Measurements from ENCODE around the gene ARG2. TPM values are rescaled to one million over a fixed set of nuclear protein-coding genes. Genes with fewer than 3 reads are reported as not detected.

The ARG2 gene
- total RNA-seq, 1 experiment from 2014 or later: 35.2 TPM

DNA sequence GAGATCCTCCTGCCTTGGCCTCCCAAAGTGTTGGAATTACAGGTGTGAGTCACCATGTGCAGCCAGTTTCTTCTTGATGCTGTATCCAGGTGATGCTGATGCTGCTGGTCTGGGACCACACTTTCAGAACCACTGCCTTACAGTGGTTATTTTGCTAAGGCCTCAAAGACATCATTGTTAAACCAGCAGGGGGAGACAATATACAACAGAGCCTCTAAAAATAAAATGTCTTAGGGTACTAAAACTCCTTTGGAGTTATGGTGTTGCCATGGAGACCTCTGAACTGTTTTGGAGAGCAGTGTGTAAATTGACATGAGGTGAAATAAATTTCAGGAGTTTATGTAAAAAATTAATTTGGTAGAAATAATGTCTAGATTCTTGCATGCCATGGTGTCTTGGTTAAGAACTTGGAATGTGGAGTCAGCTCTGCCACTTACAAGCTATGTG, 1.1 kb upstream of the ARG2 start:
- no peak overlapping the region for H3T11ph ChIP-seq (ENCODE audit: low read length)
- H3K9ac ChIP-seq (ENCODE audit: extremely low read depth, insufficient read length, low read length): no peak overlapping the region
- no peak overlapping the region for H3K4ac ChIP-seq (ENCODE audit: low read depth, low read length)
- H3K4me1 Mint-ChIP-seq: peaks cover 23 to 30% of the 10 kb centered on the region in 2 experiments
- H2BK15ac ChIP-seq (ENCODE audit: low read depth, low read length): no peak overlapping the region
- no peak overlapping the region for H2AK5ac ChIP-seq (ENCODE audit: insufficient read length, low read length)
- DNase-seq: no peak
- no peak overlapping the region for H2BK12ac ChIP-seq (ENCODE audit: insufficient read length, low read depth, low read length)
- H4K91ac ChIP-seq (ENCODE audit: insufficient read length, low read depth, low read length): no peak overlapping the region
- TF ChIP-seq, protein P1, sequence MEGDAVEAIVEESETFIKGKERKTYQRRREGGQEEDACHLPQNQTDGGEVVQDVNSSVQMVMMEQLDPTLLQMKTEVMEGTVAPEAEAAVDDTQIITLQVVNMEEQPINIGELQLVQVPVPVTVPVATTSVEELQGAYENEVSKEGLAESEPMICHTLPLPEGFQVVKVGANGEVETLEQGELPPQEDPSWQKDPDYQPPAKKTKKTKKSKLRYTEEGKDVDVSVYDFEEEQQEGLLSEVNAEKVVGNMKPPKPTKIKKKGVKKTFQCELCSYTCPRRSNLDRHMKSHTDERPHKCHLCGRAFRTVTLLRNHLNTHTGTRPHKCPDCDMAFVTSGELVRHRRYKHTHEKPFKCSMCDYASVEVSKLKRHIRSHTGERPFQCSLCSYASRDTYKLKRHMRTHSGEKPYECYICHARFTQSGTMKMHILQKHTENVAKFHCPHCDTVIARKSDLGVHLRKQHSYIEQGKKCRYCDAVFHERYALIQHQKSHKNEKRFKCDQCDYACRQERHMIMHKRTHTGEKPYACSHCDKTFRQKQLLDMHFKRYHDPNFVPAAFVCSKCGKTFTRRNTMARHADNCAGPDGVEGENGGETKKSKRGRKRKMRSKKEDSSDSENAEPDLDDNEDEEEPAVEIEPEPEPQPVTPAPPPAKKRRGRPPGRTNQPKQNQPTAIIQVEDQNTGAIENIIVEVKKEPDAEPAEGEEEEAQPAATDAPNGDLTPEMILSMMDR (conservative IDR thresholded peaks at IDR 0.05): peak; percentile 72
- no peak overlapping the region for H2BK5ac ChIP-seq (ENCODE audit: insufficient read length, low read length)
- H3K56ac ChIP-seq (ENCODE audit: insufficient read length, low read depth, low read length): no peak overlapping the region
- H3K23me2 ChIP-seq (ENCODE audit: insufficient read length, low read depth, low read length, poor library complexity, severe bottlenecking): peaks cover 5% of the 10 kb centered on the region
- H3K27me3 Mint-ChIP-seq (ENCODE audit: low read depth): peaks cover 54% of the 10 kb centered on the region
- no peaks in the 10 kb centered on the region; the same call in 1 of the 2 replicates for H3K27me3 ChIP-seq (ENCODE audit: insufficient read depth, low read length)
- H4K5ac ChIP-seq (ENCODE audit: insufficient read length, low read depth, low read length): no peak overlapping the region
- no peaks in the 10 kb centered on the region for H3K79me1 ChIP-seq (ENCODE audit: insufficient read depth, low read depth, low read length, poor library complexity, severe bottlenecking)
- H3K9me3 Mint-ChIP-seq: no peaks in the 10 kb centered on the region; a peak in 2 of 5 replicates
- H3K27ac Mint-ChIP-seq: peak overlapping the region in 1 of 3 experiments; percentile 90; a peak in 1 of 7 replicates
- H3K27ac ChIP-seq (ENCODE audit: insufficient read length, low read depth, low read length): no peak overlapping the region
- H3K18ac ChIP-seq (ENCODE audit: insufficient read length, low read depth, low read length): no peak overlapping the region
- no peaks in the 10 kb centered on the region for H3K9me3 ChIP-seq (ENCODE audit: control insufficient read depth, low read depth, low read length)
- no peak overlapping the region for H3K23ac ChIP-seq (ENCODE audit: insufficient read length, low read depth, low read length)
- no peak overlapping the region for H2BK20ac ChIP-seq (ENCODE audit: low read depth, low read length, poor library complexity, severe bottlenecking)
- H2BK120ac ChIP-seq (ENCODE audit: low read depth, low read length, poor library complexity, severe bottlenecking): no peak overlapping the region
- H3K79me2 ChIP-seq (ENCODE audit: insufficient read depth, low read length): no peaks in the 10 kb centered on the region
- no peaks in the 10 kb centered on the region; the same call in 1 of the 2 replicates for H3K4me1 ChIP-seq (ENCODE audit: insufficient read depth, low read length)
- H2AFZ ChIP-seq (ENCODE audit: low read length): no peak overlapping the region
- no peak overlapping the region for H3K4me2 ChIP-seq (ENCODE audit: insufficient read depth, insufficient read length, low read length)
- H4K8ac ChIP-seq (replicated peaks; ENCODE audit: insufficient read length, low read depth, low read length): no peak overlapping the region
- peaks cover 8 to 11% (median 11%) of the 10 kb centered on the region in 3 experiments for H3K36me3 Mint-ChIP-seq (ENCODE audit: insufficient read depth in 1 of 3, low read depth in 3 of 3)
- no peak overlapping the region for H3K14ac ChIP-seq (ENCODE audit: insufficient read depth, low read length)
- H3K4me3 Mint-ChIP-seq: peak overlapping the region in 1 of 2 experiments; percentile 70; a peak in 3 of 5 replicates
- H4K20me1 ChIP-seq (ENCODE audit: control insufficient read depth, insufficient read depth, insufficient read length): no peaks in the 10 kb centered on the region
